HG03439 (cell line): Measurements from ENCODE around the gene EFCAB11.
A peak's percentile ranks its signal among the peaks of the same experiment; 100 is the strongest.

Experiments
- ATAC-seq: cut with Tn5 transposase; IDR thresholded peaks from one replicate; pipeline ENCODE4 v1.9.1; 2021; ENCODE audit warnings: mild to moderate bottlenecking, moderate library complexity; ENCODE audit not compliant: unreplicated experiment

EFCAB11 gene

GRCh38 chr14:89828471-89829165 lies 125.9 kb downstream of the EFCAB11 start:
- ATAC-seq: no peak

GRCh38 chr14:89827265-89827664 lies 127.3 kb downstream of the EFCAB11 start:
- ATAC-seq: no peak

DNA sequence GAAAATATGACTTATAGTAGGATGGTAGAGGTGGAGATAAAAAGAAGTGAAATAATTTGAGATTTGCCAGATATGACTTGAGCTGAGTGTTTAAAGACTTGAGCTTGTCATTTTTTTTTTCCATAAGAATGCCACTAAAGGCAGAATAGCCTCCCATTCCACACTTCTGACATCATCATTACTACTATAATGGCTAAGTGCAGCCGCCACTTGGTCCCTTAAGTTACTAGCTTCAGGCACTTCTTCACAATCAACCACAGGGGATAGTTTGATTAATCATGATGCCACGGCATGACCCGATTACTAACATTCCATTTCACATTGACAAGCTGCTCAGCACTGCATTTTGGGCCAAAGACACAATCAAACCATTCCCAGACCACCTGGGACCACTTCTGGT lies 127.9 kb downstream of the EFCAB11 start:
- ATAC-seq: no peak

DNA sequence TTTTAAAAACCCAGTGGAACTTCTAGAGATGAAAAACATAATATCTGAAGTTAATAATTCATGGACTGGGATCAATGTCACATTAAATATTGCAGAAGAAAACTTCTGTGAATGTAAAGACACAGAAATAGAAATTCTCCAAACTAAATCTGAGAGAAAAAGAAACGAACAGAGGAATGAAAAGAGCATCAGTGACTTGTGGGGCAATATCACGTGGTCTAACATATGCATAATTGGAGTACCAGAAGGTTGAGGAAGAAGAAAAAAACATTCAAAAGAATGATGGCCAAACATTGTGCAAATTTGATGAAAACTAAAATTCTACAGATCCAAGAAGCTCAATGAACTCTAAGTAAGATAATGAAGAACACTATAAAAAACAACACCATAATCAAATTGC lies 130.8 kb downstream of the EFCAB11 start:
- ATAC-seq: no peak

DNA sequence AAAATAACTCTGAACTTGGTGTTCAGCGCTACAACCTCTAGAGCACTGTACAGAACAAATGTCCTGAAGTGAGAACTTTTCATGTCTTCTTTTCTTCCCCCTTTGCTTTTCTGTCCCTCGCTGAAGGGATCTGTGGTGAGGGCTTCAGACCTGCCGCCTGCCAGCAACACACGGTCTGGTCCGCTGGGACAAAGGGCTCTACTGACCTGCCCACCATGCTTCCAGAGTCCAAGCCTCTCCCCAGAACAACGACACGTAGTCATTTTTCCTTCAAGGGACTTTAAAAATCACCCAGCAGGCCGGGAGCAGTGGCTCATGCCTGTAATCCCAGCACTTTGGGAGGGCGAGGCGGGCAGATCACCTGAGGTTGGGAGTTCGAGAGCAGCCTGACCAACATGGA lies 140.4 kb downstream of the EFCAB11 start:
- no peak for ATAC-seq

DNA sequence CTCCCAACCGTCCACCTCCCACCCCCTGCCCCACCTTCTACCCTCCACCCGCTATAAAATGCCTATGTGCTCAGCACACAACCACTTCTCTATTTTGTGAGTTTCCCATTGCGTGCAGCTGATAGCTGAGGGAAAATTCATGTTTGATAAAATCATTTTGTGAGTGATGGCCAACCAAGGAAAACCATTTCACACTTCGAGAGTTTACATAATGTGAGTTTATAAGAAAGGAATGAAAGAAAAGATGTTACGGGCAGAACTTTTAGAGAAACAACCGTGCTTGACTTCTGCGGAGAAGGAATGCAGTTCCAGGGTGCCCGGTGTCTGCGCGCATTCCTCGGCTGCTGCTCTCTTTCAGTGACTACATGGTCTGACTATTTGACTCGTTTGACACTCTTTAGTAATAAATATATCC lies 140.9 kb downstream of the EFCAB11 start:
- no peak for ATAC-seq

GRCh38 chr14:89811954-89812575 lies 142.5 kb downstream of the EFCAB11 start:
- ATAC-seq: no peak

DNA sequence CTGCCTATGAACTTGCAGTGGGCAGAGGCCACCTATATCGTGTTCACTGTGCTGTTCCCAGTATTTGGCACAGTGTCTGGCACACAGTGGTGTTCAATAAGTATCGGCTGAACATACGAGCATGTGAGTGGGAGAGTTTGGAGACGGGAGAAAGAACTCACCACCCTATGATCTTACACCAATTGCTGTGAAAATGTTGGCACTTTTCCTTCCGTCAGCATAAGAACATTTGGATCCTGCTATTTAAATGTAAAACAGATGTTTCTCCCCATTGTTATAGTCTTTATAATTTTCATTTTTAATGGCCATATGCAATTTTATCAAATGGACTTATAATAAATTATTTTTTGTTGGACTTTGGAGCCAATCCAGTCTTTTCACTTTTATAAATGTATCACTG lies 144.4 kb downstream of the EFCAB11 start:
- no peak for ATAC-seq

GRCh38 chr14:89807892-89808291 lies 146.6 kb downstream of the EFCAB11 start:
- no peak for ATAC-seq

DNA sequence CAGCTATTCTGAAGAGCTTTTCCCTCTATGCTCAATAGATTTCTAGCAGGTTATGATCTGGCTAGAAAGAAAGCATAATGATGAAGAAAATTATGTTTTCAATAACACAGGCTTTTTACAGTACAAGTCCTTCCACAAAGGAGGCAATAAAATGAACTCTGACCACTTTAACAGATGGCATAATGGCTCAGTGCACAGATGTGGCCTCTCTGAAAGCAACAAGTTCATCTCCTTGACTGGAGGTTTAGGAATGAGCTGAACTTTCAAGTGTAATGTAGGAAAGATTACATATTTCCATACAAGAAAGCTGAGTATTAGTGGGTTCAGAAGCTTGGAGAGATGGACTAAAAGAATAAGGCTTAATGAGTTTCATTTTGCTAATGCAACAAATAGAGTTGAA lies 147.4 kb downstream of the EFCAB11 start:
- no peak for ATAC-seq

DNA sequence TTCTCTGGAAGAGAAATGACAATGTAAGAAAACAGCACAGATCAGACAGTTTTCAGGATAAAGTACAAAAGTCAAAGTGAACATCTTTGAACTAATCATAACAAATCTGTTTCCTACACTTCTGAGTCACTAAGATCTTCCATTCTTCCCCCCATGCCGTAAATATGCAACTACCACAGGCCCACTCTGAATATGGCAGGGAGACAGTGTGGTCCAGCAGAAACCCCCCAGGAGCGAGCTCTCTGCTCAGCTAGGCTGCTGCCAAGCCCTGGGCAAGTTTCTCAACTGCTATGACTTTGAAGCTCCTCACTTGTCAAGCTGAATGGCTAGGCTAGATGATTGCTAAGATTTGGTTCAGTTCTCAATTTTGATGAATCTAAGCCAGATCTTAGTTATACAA lies 148.1 kb downstream of the EFCAB11 start:
- no peak for ATAC-seq

DNA sequence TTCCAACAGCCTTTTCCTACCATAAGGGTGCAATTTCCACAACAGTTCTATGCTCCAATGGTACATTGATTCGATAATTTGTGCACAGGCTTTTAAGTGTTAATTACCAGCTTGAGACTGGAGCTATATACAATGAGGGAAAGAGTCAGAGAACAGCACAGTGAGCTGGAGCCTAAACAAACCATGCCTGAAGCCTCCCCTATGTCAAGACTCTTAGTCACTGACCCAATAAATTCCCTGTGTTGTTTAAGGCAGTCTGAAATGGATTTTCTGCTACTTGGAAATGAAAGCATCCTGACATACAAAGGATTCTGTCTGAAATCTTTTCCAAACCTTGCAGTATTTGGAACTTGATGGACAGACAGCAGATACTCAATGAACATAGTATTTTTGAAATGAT lies 149.0 kb downstream of the EFCAB11 start:
- no peak for ATAC-seq

GRCh38 chr14:89803542-89803941 lies 151.0 kb downstream of the EFCAB11 start:
- ATAC-seq: no peak

DNA sequence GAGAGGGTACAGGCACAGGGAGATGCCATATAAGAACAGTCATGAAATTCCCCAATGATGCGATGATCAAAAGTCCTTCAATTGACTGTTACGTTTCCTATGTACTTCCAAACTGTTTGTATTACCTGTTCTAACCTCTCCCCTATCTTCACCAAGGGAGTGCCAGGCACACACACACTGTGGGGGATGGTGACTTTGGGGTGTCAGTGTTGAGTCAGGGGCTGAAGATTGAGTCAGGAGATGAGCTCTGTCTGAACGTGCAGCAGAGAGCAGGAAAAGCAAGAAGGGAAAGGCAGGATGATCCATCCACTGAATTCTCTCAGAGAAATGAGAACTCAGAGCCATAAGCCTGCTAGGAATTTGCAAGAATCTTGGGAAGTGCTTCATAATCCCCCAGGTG lies 153.4 kb downstream of the EFCAB11 start:
- no peak for ATAC-seq

GRCh38 chr14:89798212-89798773 lies 156.2 kb downstream of the EFCAB11 start:
- ATAC-seq: no peak

DNA sequence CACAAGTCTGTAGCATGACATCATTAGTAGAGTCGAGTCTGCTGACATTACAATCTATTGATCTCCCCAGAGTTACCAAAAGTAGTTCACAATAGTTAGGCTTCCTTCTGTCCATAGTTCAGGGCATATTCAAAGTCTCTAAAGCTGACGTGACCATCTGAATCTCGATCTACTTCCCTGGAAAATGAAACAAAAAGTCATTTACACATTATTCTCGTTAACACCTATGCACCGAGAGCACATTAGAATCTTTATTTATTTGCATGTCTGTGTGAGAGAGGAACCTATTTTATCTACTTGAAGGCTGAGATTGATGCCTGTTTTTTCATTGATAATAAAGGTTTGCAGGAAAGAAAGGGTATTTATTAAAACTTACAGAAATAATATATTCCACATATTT lies 157.4 kb downstream of the EFCAB11 start:
- peak; percentile 41 for ATAC-seq

GRCh38 chr14:89794096-89794495 lies 160.4 kb downstream of the EFCAB11 start:
- no peak for ATAC-seq

DNA sequence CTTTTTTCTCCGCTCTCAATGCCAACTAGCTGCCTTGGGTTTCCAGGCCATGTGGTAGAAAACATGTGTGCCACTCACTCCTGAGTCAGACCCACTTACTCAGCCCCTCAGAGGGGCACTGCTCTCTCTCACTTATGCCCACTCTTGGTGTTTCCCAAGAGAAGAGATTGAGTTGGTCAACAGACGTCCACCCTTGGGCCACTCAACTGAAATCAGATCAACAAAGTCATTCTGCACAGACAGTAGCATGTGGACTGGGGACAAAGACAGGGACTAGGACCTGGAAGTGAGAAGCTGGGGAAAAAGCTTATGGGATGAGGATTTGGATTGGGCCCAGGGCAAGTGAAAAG lies 161.2 kb downstream of the EFCAB11 start:
- no peak for ATAC-seq

- no peak for ATAC-seq
These were observed 161.8 kb downstream of the EFCAB11 start for GRCh38 chr14:89792489-89793366.

- no peak for ATAC-seq
These were observed 167.0 kb downstream of the EFCAB11 start for GRCh38 chr14:89787525-89787924.

DNA sequence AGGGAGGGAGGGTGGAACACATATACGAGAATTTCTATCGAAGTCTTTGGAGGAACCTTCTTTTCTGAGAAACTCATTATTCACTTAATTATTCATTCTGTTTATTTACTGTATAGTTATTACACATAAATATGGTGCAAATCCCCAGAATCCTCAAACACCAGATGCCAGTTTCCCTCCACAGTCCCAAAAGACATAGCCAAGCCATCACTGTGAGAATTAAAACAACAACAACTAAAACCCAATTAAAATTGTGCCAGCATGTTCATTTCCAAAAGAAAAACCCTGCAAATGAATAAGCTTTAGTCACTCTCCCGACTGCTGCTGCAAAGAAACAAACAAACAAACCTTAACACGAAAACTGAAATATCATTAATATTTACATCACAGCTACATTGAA lies 173.5 kb downstream of the EFCAB11 start:
- ATAC-seq: no peak

DNA sequence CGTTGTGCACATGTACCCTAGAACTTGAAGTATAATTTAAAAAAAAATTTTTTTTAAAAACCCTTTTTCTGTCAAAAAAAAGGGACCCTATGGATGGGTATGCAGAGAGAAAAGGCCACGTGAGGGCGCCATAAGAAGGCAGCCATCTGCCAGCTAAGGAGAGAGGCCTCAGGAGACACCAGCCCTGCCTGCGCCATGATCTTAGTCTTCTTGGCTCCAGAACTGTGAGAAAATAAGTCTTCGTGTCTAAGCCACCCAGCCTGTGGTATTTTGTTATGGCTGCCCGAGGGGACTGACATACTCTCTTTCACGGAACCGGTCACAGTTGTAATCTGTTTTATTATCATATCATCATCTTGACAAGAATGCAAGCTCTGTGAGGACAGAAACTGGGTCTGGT lies 174.8 kb downstream of the EFCAB11 start:
- no peak for ATAC-seq
